ENCODE results near the gene GPR84. TPM values are rescaled to one million over a fixed set of nuclear protein-coding genes. Genes with fewer than 3 reads are reported as not detected.

Gene GPR84
- total and polyA plus RNA-seq, 9 of the 15 experiments (the other 6 are each of a cell fraction or from before 2014, with no cell fraction given) = 0.07 to 0.18 (median 0.11) TPM; not detected in 5

DNA sequence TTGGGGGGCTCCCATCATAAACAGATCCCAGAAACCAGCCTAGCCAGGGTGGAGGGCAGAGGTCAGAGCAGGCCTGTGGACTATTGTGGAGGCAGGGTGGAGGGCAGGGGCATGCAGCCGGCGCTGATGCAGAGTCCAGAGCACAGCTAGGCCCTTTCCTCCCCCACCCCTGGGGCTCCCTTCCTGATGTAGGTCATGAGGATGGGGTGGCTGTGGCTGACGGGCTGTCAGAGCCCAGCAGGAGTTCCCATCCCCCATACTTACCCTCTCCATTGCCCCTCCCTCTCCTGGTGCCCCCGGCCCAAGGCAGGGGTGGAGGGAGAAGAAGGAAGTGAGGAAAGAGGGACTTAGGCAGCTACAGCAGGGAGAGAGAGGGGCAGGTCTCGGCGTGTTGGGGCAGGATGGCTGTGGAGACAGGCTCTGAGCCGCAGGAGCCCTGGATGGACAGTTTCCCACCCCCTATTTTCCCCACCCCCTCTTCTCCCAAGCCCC lies 25.9 kb upstream of the GPR84 start (continued):
- TF ChIP-seq TRIM24 (IDR thresholded peaks at IDR 0.05) = no peak
- TF ChIP-seq EP300 (IDR thresholded peaks at IDR 0.05; ENCODE audit: low read length) = no peak
- TF ChIP-seq, protein P1, sequence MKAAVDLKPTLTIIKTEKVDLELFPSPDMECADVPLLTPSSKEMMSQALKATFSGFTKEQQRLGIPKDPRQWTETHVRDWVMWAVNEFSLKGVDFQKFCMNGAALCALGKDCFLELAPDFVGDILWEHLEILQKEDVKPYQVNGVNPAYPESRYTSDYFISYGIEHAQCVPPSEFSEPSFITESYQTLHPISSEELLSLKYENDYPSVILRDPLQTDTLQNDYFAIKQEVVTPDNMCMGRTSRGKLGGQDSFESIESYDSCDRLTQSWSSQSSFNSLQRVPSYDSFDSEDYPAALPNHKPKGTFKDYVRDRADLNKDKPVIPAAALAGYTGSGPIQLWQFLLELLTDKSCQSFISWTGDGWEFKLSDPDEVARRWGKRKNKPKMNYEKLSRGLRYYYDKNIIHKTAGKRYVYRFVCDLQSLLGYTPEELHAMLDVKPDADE (conservative IDR thresholded peaks at IDR 0.05; ENCODE audit: control insufficient read depth, low read depth, low read length) = peak; percentile 27; the same call in 1 of the 2 replicates
- no peak for TF ChIP-seq CAMTA2 (CRISPR knock-in tag; conservative IDR thresholded peaks at IDR 0.05)
- 0 out of 2 replicates have a peak, but pooled peaks have one; percentile 22 for TF ChIP-seq SP1 (CRISPR knock-in tag; IDR thresholded peaks at IDR 0.05)
- TF ChIP-seq NR2C2 (CRISPR knock-in tag; IDR thresholded peaks at IDR 0.05) = 0 out of 2 replicates have a peak, but pooled peaks have one; percentile 46
- no peak for TF ChIP-seq NR2C2 (tag; IDR thresholded peaks at IDR 0.05)
- 0 out of 2 replicates have a peak, but pooled peaks have one; percentile 19 for TF ChIP-seq ZNF431 (CRISPR knock-in tag; IDR thresholded peaks at IDR 0.05)
- TF ChIP-seq MTA3 (IDR thresholded peaks at IDR 0.05; ENCODE audit: borderline replicate concordance) = peak; percentile 38; the same call in 1 of the 2 replicates
- no peak for TF ChIP-seq KDM4B (IDR thresholded peaks at IDR 0.05; ENCODE audit: borderline replicate concordance in 2 of 2, low read depth in 1 of 2)
- TF ChIP-seq CREB1 (IDR thresholded peaks at IDR 0.05) = no peak
- no peak for TF ChIP-seq CREB1 (CRISPR knock-in tag; IDR thresholded peaks at IDR 0.05)
- no peak for TF ChIP-seq HNRNPL (IDR thresholded peaks at IDR 0.05; ENCODE audit: low read depth, low read length)
- peak in 1 of 2 experiments; percentile 49; a peak in 1 of 4 replicates for TF ChIP-seq SIN3A (IDR thresholded peaks at IDR 0.05; ENCODE audit: borderline replicate concordance in 2 of 2, control insufficient read depth in 1 of 2, low read depth in 2 of 2, low read length in 2 of 2)
- no peak for TF ChIP-seq MCM5 (IDR thresholded peaks at IDR 0.05; ENCODE audit: low read depth)
- TF ChIP-seq MAZ (CRISPR knock-in tag; conservative IDR thresholded peaks at IDR 0.05 in 1 of 2, IDR thresholded peaks at IDR 0.05 in 1 of 2) = peak; percentile 32 to 60; a peak in 2 of 4 replicates
- TF ChIP-seq MEIS2 (IDR thresholded peaks at IDR 0.05; ENCODE audit: partially characterized antibody) = peak; percentile 60
- TF ChIP-seq KDM5B (IDR thresholded peaks at IDR 0.05; ENCODE audit: insufficient replicate concordance, low read depth, low read length) = peak; percentile 37
- no peak for TF ChIP-seq RFX7 (CRISPR knock-in tag; IDR thresholded peaks at IDR 0.05)
- no peak for TF ChIP-seq CHD1 (IDR thresholded peaks at IDR 0.05; ENCODE audit: low read length)
- no peak for TF ChIP-seq ZNF239 (CRISPR knock-in tag; IDR thresholded peaks at IDR 0.05)
- peak in 1 of 2 experiments; percentile 61; a peak in 2 of 4 replicates for TF ChIP-seq HDAC1 (IDR thresholded peaks at IDR 0.05)
- peak; percentile 24; the same call in 1 of the 2 replicates for TF ChIP-seq MTA1 (IDR thresholded peaks at IDR 0.05; ENCODE audit: borderline replicate concordance)
- TF ChIP-seq, protein P2, sequence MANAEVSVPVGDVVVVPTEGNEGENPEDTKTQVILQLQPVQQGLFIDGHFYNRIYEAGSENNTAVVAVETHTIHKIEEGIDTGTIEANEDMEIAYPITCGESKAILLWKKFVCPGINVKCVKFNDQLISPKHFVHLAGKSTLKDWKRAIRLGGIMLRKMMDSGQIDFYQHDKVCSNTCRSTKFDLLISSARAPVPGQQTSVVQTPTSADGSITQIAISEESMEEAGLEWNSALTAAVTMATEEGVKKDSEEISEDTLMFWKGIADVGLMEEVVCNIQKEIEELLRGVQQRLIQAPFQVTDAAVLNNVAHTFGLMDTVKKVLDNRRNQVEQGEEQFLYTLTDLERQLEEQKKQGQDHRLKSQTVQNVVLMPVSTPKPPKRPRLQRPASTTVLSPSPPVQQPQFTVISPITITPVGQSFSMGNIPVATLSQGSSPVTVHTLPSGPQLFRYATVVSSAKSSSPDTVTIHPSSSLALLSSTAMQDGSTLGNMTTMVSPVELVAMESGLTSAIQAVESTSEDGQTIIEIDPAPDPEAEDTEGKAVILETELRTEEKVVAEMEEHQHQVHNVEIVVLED (CRISPR knock-in tag; IDR thresholded peaks at IDR 0.05) = no peak
- TF ChIP-seq, protein P3, sequence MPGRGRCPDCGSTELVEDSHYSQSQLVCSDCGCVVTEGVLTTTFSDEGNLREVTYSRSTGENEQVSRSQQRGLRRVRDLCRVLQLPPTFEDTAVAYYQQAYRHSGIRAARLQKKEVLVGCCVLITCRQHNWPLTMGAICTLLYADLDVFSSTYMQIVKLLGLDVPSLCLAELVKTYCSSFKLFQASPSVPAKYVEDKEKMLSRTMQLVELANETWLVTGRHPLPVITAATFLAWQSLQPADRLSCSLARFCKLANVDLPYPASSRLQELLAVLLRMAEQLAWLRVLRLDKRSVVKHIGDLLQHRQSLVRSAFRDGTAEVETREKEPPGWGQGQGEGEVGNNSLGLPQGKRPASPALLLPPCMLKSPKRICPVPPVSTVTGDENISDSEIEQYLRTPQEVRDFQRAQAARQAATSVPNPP (IDR thresholded peaks at IDR 0.05; ENCODE audit: borderline replicate concordance, insufficient read depth, insufficient read length) = no peak

All from K562 (cell line).